ENCODE results near the gene PPP1R7.

Gene PPP1R7

GRCh38 chr2:241228081-241228859 is 78.0 kb downstream of the PPP1R7 start:
- H3K36me3 ChIP-seq (ENCODE audit: insufficient read depth), result peaks cover 6% of the 10 kb centered on the region; the same call in 1 of the 2 replicates
- H3K27ac ChIP-seq, result no peak overlapping the region

GRCh38 chr2:241228860-241229516 is 78.7 kb downstream of the PPP1R7 start:
- H3K9ac ChIP-seq, result no peak overlapping the region
- H3K36me3 ChIP-seq (ENCODE audit: insufficient read depth), result peaks cover 6% of the 10 kb centered on the region; the same call in 1 of the 2 replicates

More at GRCh38 chr2:241228081-241228859, 78.0 kb downstream of the PPP1R7 start:
- no peaks in the 10 kb centered on the region for H3K27me3 ChIP-seq (ENCODE audit: insufficient read depth, low read depth)
- no peaks in the 10 kb centered on the region for H3K79me2 ChIP-seq (ENCODE audit: insufficient read depth, low read depth)
- no peak for TF ChIP-seq CTCF (conservative IDR thresholded peaks at IDR 0.05; ENCODE audit: low read depth, low read length)
- no peak overlapping the region for H3K4me2 ChIP-seq
- H3K9ac ChIP-seq, result no peak overlapping the region
- no peak overlapping the region for H2AFZ ChIP-seq (ENCODE audit: low read depth)
- no peaks in the 10 kb centered on the region for H3K4me1 ChIP-seq (ENCODE audit: low read depth, poor library complexity, severe bottlenecking)
- H4K20me1 ChIP-seq (ENCODE audit: insufficient read depth), result no peaks in the 10 kb centered on the region
- no peak overlapping the region for H3K4me3 ChIP-seq (IDR thresholded peaks at IDR 0.05; ENCODE audit: insufficient read depth, low read depth, low read length)

GRCh38 chr2:241229563-241230401 is 79.5 kb downstream of the PPP1R7 start:
- Histone ChIP-seq H3K4me2 (no peak overlapping the region), H3K79me2 (ENCODE audit: insufficient read depth, low read depth) (no peaks in the 10 kb centered on the region), H3K9ac (no peak overlapping the region), H3K4me3 (IDR thresholded peaks at IDR 0.05; ENCODE audit: insufficient read depth, low read depth, low read length) (no peak overlapping the region), H3K27ac (no peak overlapping the region), H3K4me1 (ENCODE audit: low read depth, poor library complexity, severe bottlenecking) (no peaks in the 10 kb centered on the region), H3K27me3 (ENCODE audit: insufficient read depth, low read depth) (no peaks in the 10 kb centered on the region), H3K36me3 (ENCODE audit: insufficient read depth) (peaks cover 6% of the 10 kb centered on the region; the same call in 1 of the 2 replicates), H2AFZ (ENCODE audit: low read depth) (no peak overlapping the region), H4K20me1 (ENCODE audit: insufficient read depth) (no peaks in the 10 kb centered on the region)
- no peak for TF ChIP-seq CTCF (conservative IDR thresholded peaks at IDR 0.05; ENCODE audit: low read depth, low read length)

More at GRCh38 chr2:241228860-241229516, 78.7 kb downstream of the PPP1R7 start:
- Histone ChIP-seq H3K4me2 (no peak overlapping the region), H3K27me3 (ENCODE audit: insufficient read depth, low read depth) (no peaks in the 10 kb centered on the region), H2AFZ (ENCODE audit: low read depth) (no peak overlapping the region), H3K27ac (no peak overlapping the region), H3K79me2 (ENCODE audit: insufficient read depth, low read depth) (no peaks in the 10 kb centered on the region), H4K20me1 (ENCODE audit: insufficient read depth) (no peaks in the 10 kb centered on the region), H3K4me1 (ENCODE audit: low read depth, poor library complexity, severe bottlenecking) (no peaks in the 10 kb centered on the region), H3K4me3 (IDR thresholded peaks at IDR 0.05; ENCODE audit: insufficient read depth, low read depth, low read length) (no peak overlapping the region)
- TF ChIP-seq CTCF (conservative IDR thresholded peaks at IDR 0.05; ENCODE audit: low read depth, low read length), result no peak

DNA sequence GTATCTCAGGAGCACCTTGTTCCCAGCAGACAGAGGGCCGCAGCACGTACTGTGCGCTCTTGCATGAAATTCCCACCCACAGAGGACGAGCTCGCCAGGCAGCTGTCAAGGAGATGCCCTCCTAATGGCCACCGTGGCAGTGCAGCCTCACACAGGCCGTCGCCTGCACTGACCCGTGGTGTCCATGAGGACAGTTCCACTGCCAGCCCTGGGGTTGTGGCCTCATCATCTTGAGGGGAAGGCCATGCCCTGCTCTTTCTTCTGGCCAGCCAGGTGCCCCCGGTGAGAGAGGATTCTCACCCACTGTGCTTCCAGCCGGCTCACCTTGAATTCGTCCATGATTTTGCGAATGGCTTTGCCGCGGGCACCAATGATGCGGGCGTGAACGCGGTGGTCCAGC is 80.2 kb downstream of the PPP1R7 start:
- no peaks in the 10 kb centered on the region for H3K79me2 ChIP-seq (ENCODE audit: insufficient read depth, low read depth)
- TF ChIP-seq CTCF (conservative IDR thresholded peaks at IDR 0.05; ENCODE audit: low read depth, low read length), result no peak
- H2AFZ ChIP-seq (ENCODE audit: low read depth), result no peak overlapping the region

More for the DNA sequence above, 80.2 kb downstream of the PPP1R7 start:
- H3K4me3 ChIP-seq (IDR thresholded peaks at IDR 0.05; ENCODE audit: insufficient read depth, low read depth, low read length), result no peak overlapping the region
- no peaks in the 10 kb centered on the region for H3K4me1 ChIP-seq (ENCODE audit: low read depth, poor library complexity, severe bottlenecking)
- H3K36me3 ChIP-seq (ENCODE audit: insufficient read depth), result peaks cover 6% of the 10 kb centered on the region; the same call in 1 of the 2 replicates
- H4K20me1 ChIP-seq (ENCODE audit: insufficient read depth), result no peaks in the 10 kb centered on the region
- H3K9ac ChIP-seq, result no peak overlapping the region
- H3K27ac ChIP-seq, result no peak overlapping the region
- no peaks in the 10 kb centered on the region for H3K27me3 ChIP-seq (ENCODE audit: insufficient read depth, low read depth)
- H3K4me2 ChIP-seq, result no peak overlapping the region
